HCT116 (cell line): ENCODE measurements around the gene REPS1. TPM values are rescaled to one million over a fixed set of nuclear protein-coding genes. Genes with fewer than 3 reads are reported as not detected.

ENCODE experiments used
- ATAC-seq: fragments of 200-7000 bp; cut with Tn5 transposase; 2 replicates; pipeline ENCODE4 v1.9.1; 2020; ENCODE audit warnings: mild to moderate bottlenecking, moderate library complexity
- BruUV-seq: library from RNA; stranded (reverse); fragments of 400-500 nt; replicated peaks from 2 replicates; lab custom pipeline; 2021; lab: Mats Ljungman, UMichigan
- CTCF ChIA-PET: fragments of 300-600 bp; sonication (Branson Sonifier 250); formaldehyde crosslinking; loops from one replicate; lab custom pipeline; 2021; ENCODE audit warnings: antibody characterized with exemption; lab: Charles Lee
- POLR2A ChIA-PET: fragments of 300-600, 350-600 bp; sonication (Branson Sonifier 250); formaldehyde crosslinking; loops from one replicate; lab custom pipeline; 2021; ENCODE audit warnings: antibody characterized with exemption; lab: Charles Lee
- RAD21 ChIA-PET, 2 experiments: fragments of 300-600 bp; sonication (Branson Sonifier 250); formaldehyde crosslinking; loops; one replicate each; lab custom pipeline; 2023; ENCODE audit warnings: low total read pairs in 2 of 2; ENCODE audit not compliant: uncharacterized antibody in 2 of 2, unreplicated experiment in 2 of 2, low non-redundant PET in 1 of 2; lab: Charles Lee
- DNase-seq: peaks from one replicate; pipeline ENCODE4 v3.0.0-alpha.2; 2010; ENCODE audit warnings: low read depth, low spot score
- H2AFZ ChIP-seq: fragments of 200-600 bp; shearing (Covaris generic), sonication (generic); 2 replicates; pipeline ENCODE4 v1.6.1; 2017; ENCODE audit warnings: low read depth, mixed run types, mixed read lengths, antibody characterized with exemption, low read length; ENCODE audit not compliant: poor library complexity, severe bottlenecking
- H3K27ac ChIP-seq: 2 replicates; pipeline ENCODE4 v1.5.1; 2012; ENCODE audit warnings: low read depth, low read length
- H3K27me3 ChIP-seq: fragments of 200-600 bp; sonication (generic); 2 replicates; pipeline ENCODE4 v1.6.1; 2016; ENCODE audit warnings: mixed run types, low read length, mixed read lengths; ENCODE audit not compliant: insufficient read depth
- H3K36me3 ChIP-seq, 2 experiments: fragments of 200-500 bp in 1 of 2; fragments of 200-600 bp in 1 of 2; sonication (Bioruptor generic) in 1 of 2; sonication (generic) in 1 of 2; 2 replicates each; pipeline versions ENCODE4 v1.5.1 to v1.6.1; 2014 to 2016; ENCODE audit warnings: low read length in 2 of 2, inconsistent platforms in 1 of 2, mixed read lengths in 1 of 2, mixed run types in 1 of 2; ENCODE audit not compliant: insufficient read depth in 2 of 2, control insufficient read depth in 1 of 2
- H3K4me1 ChIP-seq, 2 experiments: fragments of 200-600 bp in 1 of 2; sonication (generic) in 1 of 2; 2 replicates each; pipeline versions ENCODE4 v1.5.1 to v1.6.1; 2012 to 2017; ENCODE audit warnings: low read length in 2 of 2, inconsistent platforms in 1 of 2, mild to moderate bottlenecking in 1 of 2, mixed read lengths in 1 of 2, mixed run types in 1 of 2, moderate library complexity in 1 of 2; ENCODE audit not compliant: insufficient read depth in 2 of 2, control insufficient read depth in 1 of 2
- H3K4me2 ChIP-seq: fragments of 200-600 bp; sonication (generic); 2 replicates; pipeline ENCODE4 v1.6.1; 2017; ENCODE audit warnings: mixed run types, low read length, mixed read lengths
- H3K4me3 ChIP-seq, 2 experiments: fragments of 200-600 bp in 1 of 2; sonication (generic) in 1 of 2; replicated peaks in 1 of 2; 2 replicates each; pipeline ENCODE4 v1.5.1; 2011 to 2016; ENCODE audit warnings: low read length in 2 of 2, control low read depth in 1 of 2, low read depth in 1 of 2, mild to moderate bottlenecking in 1 of 2, mixed read lengths in 1 of 2, mixed run types in 1 of 2
- H3K79me2 ChIP-seq: fragments of 200-600 bp; sonication (generic); 2 replicates; pipeline ENCODE4 v1.6.1; 2017; ENCODE audit warnings: mild to moderate bottlenecking, mixed run types, low read length, moderate library complexity, mixed read lengths; ENCODE audit not compliant: insufficient read depth
- H3K9ac ChIP-seq: fragments of 200-600 bp; sonication (generic); 2 replicates; pipeline ENCODE4 v1.6.1; 2016; ENCODE audit warnings: low read length, mixed read lengths
- H3K9me2 ChIP-seq: fragments of 200-600 bp; sonication (generic), shearing (Covaris generic); 2 replicates; pipeline ENCODE4 v1.6.1; 2017; ENCODE audit warnings: mixed run types, mild to moderate bottlenecking, moderate library complexity; ENCODE audit not compliant: insufficient read depth
- H3K9me3 ChIP-seq, 2 experiments: fragments of 200-500 bp in 1 of 2; fragments of 200-600 bp in 1 of 2; sonication (Bioruptor generic) in 1 of 2; sonication (generic) in 1 of 2; 2 replicates each; pipeline ENCODE4 v1.6.1; 2014 to 2017; ENCODE audit warnings: low read length in 2 of 2, mixed read lengths in 2 of 2, inconsistent platforms in 1 of 2, low read depth in 1 of 2, mild to moderate bottlenecking in 1 of 2, mixed run types in 1 of 2, moderate library complexity in 1 of 2; ENCODE audit not compliant: control insufficient read depth in 1 of 2, insufficient read depth in 1 of 2
- H4K20me1 ChIP-seq: fragments of 200-600 bp; sonication (generic), shearing (Covaris generic); 2 replicates; pipeline ENCODE4 v1.6.1; 2017; ENCODE audit warnings: mixed run types, mild to moderate bottlenecking, moderate library complexity; ENCODE audit not compliant: insufficient read depth
- CEBPB ChIP-seq: IDR thresholded peaks from 2 replicates; pipeline ENCODE4 v1.6.1; 2012; ENCODE audit warnings: low read depth
- ELF1 ChIP-seq: IDR thresholded peaks from 2 replicates; pipeline ENCODE4 v1.6.1; 2012; ENCODE audit warnings: low read depth, borderline replicate concordance
- EZH2 ChIP-seq: fragments of 200-600 bp; sonication (generic); IDR thresholded peaks from 2 replicates; pipeline ENCODE4 v1.6.1; 2017; ENCODE audit warnings: antibody characterized with exemption, mixed run types
- EZH2phosphoT487 ChIP-seq: fragments of 200-600 bp; IDR thresholded peaks from 2 replicates; pipeline ENCODE4 v1.6.1; 2018; ENCODE audit warnings: antibody characterized with exemption, borderline replicate concordance
- JUND ChIP-seq: IDR thresholded peaks from 2 replicates; pipeline ENCODE4 v1.6.1; 2012
- POLR2A ChIP-seq: IDR thresholded peaks from 2 replicates; pipeline ENCODE4 v1.7.0; 2011; ENCODE audit warnings: borderline replicate concordance; ENCODE audit not compliant: insufficient read depth, insufficient read length; ENCODE audit errors: extremely low read depth
- SIN3A ChIP-seq: IDR thresholded peaks from 2 replicates; pipeline ENCODE4 v1.6.1; 2012; ENCODE audit warnings: low read depth
- SP1 ChIP-seq: IDR thresholded peaks from 2 replicates; pipeline ENCODE4 v1.6.1; 2012; ENCODE audit warnings: low read depth
- SRF ChIP-seq: IDR thresholded peaks from 2 replicates; pipeline ENCODE4 v1.6.1; 2012; ENCODE audit warnings: low read depth
- TCF7L2 ChIP-seq: IDR thresholded peaks from 2 replicates; pipeline ENCODE4 v1.7.0; 2011; ENCODE audit warnings: borderline replicate concordance, inconsistent platforms; ENCODE audit not compliant: insufficient read depth, insufficient read length; ENCODE audit errors: extremely low read depth
- ZFX ChIP-seq: fragments of 450-650 bp; IDR thresholded peaks from 2 replicates; pipeline ENCODE4 v1.6.1; 2017
- ZNF274 ChIP-seq: fragments of 200-500 bp; sonication (Bioruptor generic); IDR thresholded peaks from 2 replicates; pipeline ENCODE4 v1.6.1; 2014; ENCODE audit warnings: mild to moderate bottlenecking, low read depth, low read length, inconsistent platforms
- intact Hi-C: fragments of 100-400 bp; cut with micrococcal nuclease; formaldehyde crosslinking; loops from 2 replicates; pipeline ENCODE4 v1.10.0; 2022
- total RNA-seq: library from RNA; stranded (reverse); gene quantifications from one replicate; pipeline ENCODE4 v1.2.1, GENCODE V29; 2021; ENCODE audit not compliant: unreplicated experiment
- TF ChIP-seq, protein P1 (sequence below): IDR thresholded peaks from 2 replicates; pipeline ENCODE4 v1.6.1; 2012; ENCODE audit warnings: low read depth

The REPS1 gene
- total RNA-seq, 1 experiment from 2014 or later, result 52.7 TPM

GRCh38 chr6:138857775-138858174 is 130.3 kb downstream of the REPS1 start:
- ChIA-PET RAD21 (no interaction called here), POLR2A (no interaction called here), CTCF (no interaction called here)
- Histone ChIP-seq H3K4me2 (no peak overlapping the region), H3K4me3 (no peak overlapping the region), H3K9me3 (no peaks in the 10 kb centered on the region), H4K20me1 (no peaks in the 10 kb centered on the region), H3K9me2 (no peaks in the 10 kb centered on the region), H3K4me1 (no peaks in the 10 kb centered on the region), H2AFZ (no peak overlapping the region), H3K27me3 (no peaks in the 10 kb centered on the region), H3K79me2 (no peaks in the 10 kb centered on the region), H3K9ac (no peak overlapping the region), H3K36me3 (no peaks in the 10 kb centered on the region), H3K27ac (no peak overlapping the region)
- DNase-seq (no peak), ATAC-seq (no peak)
- TF ChIP-seq EZH2phosphoT487, result no peak
- TF ChIP-seq POLR2A, result no peak
- TF ChIP-seq, protein P1, sequence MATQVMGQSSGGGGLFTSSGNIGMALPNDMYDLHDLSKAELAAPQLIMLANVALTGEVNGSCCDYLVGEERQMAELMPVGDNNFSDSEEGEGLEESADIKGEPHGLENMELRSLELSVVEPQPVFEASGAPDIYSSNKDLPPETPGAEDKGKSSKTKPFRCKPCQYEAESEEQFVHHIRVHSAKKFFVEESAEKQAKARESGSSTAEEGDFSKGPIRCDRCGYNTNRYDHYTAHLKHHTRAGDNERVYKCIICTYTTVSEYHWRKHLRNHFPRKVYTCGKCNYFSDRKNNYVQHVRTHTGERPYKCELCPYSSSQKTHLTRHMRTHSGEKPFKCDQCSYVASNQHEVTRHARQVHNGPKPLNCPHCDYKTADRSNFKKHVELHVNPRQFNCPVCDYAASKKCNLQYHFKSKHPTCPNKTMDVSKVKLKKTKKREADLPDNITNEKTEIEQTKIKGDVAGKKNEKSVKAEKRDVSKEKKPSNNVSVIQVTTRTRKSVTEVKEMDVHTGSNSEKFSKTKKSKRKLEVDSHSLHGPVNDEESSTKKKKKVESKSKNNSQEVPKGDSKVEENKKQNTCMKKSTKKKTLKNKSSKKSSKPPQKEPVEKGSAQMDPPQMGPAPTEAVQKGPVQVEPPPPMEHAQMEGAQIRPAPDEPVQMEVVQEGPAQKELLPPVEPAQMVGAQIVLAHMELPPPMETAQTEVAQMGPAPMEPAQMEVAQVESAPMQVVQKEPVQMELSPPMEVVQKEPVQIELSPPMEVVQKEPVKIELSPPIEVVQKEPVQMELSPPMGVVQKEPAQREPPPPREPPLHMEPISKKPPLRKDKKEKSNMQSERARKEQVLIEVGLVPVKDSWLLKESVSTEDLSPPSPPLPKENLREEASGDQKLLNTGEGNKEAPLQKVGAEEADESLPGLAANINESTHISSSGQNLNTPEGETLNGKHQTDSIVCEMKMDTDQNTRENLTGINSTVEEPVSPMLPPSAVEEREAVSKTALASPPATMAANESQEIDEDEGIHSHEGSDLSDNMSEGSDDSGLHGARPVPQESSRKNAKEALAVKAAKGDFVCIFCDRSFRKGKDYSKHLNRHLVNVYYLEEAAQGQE, result no peak
- no peak for TF ChIP-seq ELF1
- no peak for TF ChIP-seq ZFX
- TF ChIP-seq SP1, result no peak
- TF ChIP-seq SRF, result no peak
- no peak for TF ChIP-seq JUND
- TF ChIP-seq EZH2, result no peak
- no peak for TF ChIP-seq SIN3A
- no peak for TF ChIP-seq ZNF274
- no peak for TF ChIP-seq CEBPB
- no peak for TF ChIP-seq TCF7L2
- BruUV-seq, result no TSS peak
- intact Hi-C loops, result no loop called here
